HEK293 (cell line): Measurements from ENCODE around the gene BDP1.

Experiments
- SP2 ChIP-seq: fragments of 450-650 bp; formaldehyde crosslinking; IDR thresholded peaks from 2 replicates; pipeline ENCODE4 v1.5.1; 2016; ENCODE audit warnings: missing biosample characterization, missing genetic modification characterization
- ZNF202 ChIP-seq: fragments of 450-650 bp; formaldehyde crosslinking; IDR thresholded peaks from 2 replicates; pipeline ENCODE4 v1.5.1; 2016; ENCODE audit warnings: missing biosample characterization, missing genetic modification characterization, borderline replicate concordance
- ZNF335 ChIP-seq: fragments of 450-650 bp; formaldehyde crosslinking; conservative IDR thresholded peaks from 2 replicates; pipeline ENCODE4 v1.5.1; 2016; ENCODE audit warnings: missing biosample characterization, missing genetic modification characterization
- ZNF473 ChIP-seq: fragments of 450-650 bp; formaldehyde crosslinking; IDR thresholded peaks from 2 replicates; pipeline ENCODE4 v1.5.1; 2017; ENCODE audit warnings: missing biosample characterization, missing genetic modification characterization
- ZNF777 ChIP-seq: fragments of 450-650 bp; formaldehyde crosslinking; IDR thresholded peaks from 2 replicates; pipeline ENCODE4 v1.5.1; 2017; ENCODE audit warnings: missing biosample characterization, missing genetic modification characterization, borderline replicate concordance
- TF ChIP-seq, protein P1 (sequence below): fragments of 450-650 bp; formaldehyde crosslinking; IDR thresholded peaks from 2 replicates; pipeline ENCODE4 v1.5.1; 2016; ENCODE audit warnings: missing biosample characterization, missing genetic modification characterization

DNA sequence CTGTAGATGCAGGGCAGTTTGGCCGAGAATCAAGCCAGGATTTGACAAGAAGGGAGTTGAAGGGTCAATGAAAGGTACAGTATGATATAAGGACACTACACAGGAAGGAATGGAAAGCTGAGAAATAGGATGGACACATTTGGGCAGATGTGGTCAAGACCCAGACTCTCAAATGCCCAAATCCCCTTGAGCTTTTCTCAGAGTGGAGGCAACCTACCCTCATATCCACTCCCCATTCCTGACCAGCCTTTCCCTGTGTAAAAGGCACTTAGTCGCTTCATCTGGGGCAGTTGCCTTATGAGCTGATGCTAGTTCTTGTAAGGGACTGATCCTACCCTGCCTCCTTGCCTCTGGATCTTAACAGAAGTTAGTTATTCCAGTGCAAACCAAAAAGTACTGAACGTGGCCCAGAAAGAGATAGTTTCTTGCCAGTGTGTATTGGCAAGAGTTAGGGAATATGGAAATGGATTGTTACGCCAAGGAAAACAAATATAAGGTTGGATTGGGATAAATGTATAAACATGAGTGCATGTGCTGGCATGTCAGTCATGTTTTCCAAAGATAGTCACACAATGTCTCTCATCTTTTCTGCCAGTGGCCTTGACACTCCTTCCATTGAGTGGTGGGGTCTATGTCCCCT, 127.6 kb downstream of the BDP1 start:
- TF ChIP-seq, protein P1, sequence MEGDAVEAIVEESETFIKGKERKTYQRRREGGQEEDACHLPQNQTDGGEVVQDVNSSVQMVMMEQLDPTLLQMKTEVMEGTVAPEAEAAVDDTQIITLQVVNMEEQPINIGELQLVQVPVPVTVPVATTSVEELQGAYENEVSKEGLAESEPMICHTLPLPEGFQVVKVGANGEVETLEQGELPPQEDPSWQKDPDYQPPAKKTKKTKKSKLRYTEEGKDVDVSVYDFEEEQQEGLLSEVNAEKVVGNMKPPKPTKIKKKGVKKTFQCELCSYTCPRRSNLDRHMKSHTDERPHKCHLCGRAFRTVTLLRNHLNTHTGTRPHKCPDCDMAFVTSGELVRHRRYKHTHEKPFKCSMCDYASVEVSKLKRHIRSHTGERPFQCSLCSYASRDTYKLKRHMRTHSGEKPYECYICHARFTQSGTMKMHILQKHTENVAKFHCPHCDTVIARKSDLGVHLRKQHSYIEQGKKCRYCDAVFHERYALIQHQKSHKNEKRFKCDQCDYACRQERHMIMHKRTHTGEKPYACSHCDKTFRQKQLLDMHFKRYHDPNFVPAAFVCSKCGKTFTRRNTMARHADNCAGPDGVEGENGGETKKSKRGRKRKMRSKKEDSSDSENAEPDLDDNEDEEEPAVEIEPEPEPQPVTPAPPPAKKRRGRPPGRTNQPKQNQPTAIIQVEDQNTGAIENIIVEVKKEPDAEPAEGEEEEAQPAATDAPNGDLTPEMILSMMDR (tag by site-specific recombination): no peak
- TF ChIP-seq ZNF335 (tag by site-specific recombination) (no peak), ZNF202 (no peak), ZNF777 (tag by site-specific recombination) (no peak), ZNF473 (tag by site-specific recombination) (no peak), SP2 (no peak)
